PC-3 (cell line): ENCODE data around the gene SDC4.
A peak's percentile ranks its signal among the peaks of the same experiment; 100 is the strongest.

Experiments
- CTCF ChIP-seq: fragments of 300-600 bp; sonication (generic); conservative IDR thresholded peaks from 2 replicates; pipeline ENCODE4 v1.5.1; 2017; ENCODE audit warnings: antibody characterized with exemption, low read depth, mild to moderate bottlenecking, low read length
- EZH2 ChIP-seq: fragments of 300-600 bp; sonication (generic); IDR thresholded peaks from one replicate; pipeline ENCODE4 v1.6.1; 2017; ENCODE audit warnings: antibody characterized with exemption, mild to moderate bottlenecking, low read length; ENCODE audit not compliant: unreplicated experiment
- EZH2phosphoT487 ChIP-seq: fragments of 300-600 bp; sonication (generic); IDR thresholded peaks from 2 replicates; pipeline ENCODE4 v1.6.1; 2018; ENCODE audit warnings: mild to moderate bottlenecking, antibody characterized with exemption, low read length, borderline replicate concordance

- TF ChIP-seq CTCF, result peak; percentile 45
- no peak for TF ChIP-seq EZH2phosphoT487
- TF ChIP-seq EZH2, result no peak
These were observed 43.0 kb downstream of the SDC4 start for GRCh38 chr20:45305262-45305661.
